Measurements from ENCODE around the gene MYLK. TPM values are rescaled to one million over a fixed set of nuclear protein-coding genes. Genes with fewer than 3 reads are reported as not detected.
A peak's percentile ranks its signal among the peaks of the same experiment; 100 is the strongest.
"Not testable (repeated sequence)": the region's sequence is repeated elsewhere in the genome, so short reads cannot be mapped to it uniquely, and the experiment has no call there.

Gene MYLK
- total and polyA plus RNA-seq, 2 of the 4 experiments (the other 2 are of a cell fraction) = 299 to 484 TPM

DNA sequence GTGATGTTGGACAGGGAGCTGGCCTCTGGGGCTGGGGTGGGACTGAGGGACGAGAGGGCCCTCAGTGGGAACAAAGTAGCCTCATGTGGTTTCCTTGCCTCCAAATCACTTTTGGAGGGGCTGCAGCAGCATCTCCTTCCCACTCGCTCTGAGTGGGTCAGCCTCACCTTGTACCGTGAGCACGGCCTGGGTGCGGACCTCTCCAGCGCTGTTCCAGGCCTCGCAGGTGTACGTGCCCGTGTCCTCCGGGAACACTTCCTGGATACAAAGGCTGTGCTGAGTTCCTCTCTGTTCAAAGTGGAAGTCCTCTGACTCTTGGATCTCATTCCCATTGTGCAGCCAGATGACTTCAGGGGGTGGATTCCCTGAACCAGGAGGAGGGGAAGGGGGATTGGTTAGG is 175.6 kb downstream of the MYLK start:
- Histone ChIP-seq H3K27ac (ENCODE audit: insufficient read depth, low read length) (no peak overlapping the region), H3K27me3 (ENCODE audit: control insufficient read depth, insufficient read depth, low read length) (no peaks in the 10 kb centered on the region), H4K20me1 (ENCODE audit: insufficient read depth, low read length) (no peaks in the 10 kb centered on the region; the same call in 1 of the 2 replicates), H3K4me2 (ENCODE audit: low read depth, low read length) (no peak overlapping the region), H3K4me3 (ENCODE audit: insufficient read depth, low read depth, low read length) (no peak overlapping the region), H2AK9ac (replicated peaks; ENCODE audit: low read depth, low read length, poor library complexity) (no peak overlapping the region), H2BK20ac (ENCODE audit: low read depth, low read length) (no peak overlapping the region), H3K14ac (replicated peaks; ENCODE audit: low read depth, low read length) (no peak overlapping the region), H3K9me3 (ENCODE audit: control insufficient read depth, insufficient read depth, low read length) (no peaks in the 10 kb centered on the region), H3K56ac (ENCODE audit: extremely low read depth, insufficient read depth, low read length) (no peak overlapping the region), H3K9me1 (ENCODE audit: insufficient read depth, low read length) (peaks cover 15% of the 10 kb centered on the region), H3K4me1 (ENCODE audit: control insufficient read depth, insufficient read depth, low read length) (peaks cover 15% of the 10 kb centered on the region), H3K36me3 (ENCODE audit: control insufficient read depth, insufficient read depth, low read length) (peaks cover 61% of the 10 kb centered on the region), H2AK5ac (ENCODE audit: low read depth, low read length) (no peak overlapping the region), H3K79me1 (ENCODE audit: low read depth in 1 of 2, low read length in 2 of 2) (peaks cover 0 to 15% of the 10 kb centered on the region in 2 experiments; a peak in 2 of 4 replicates), H2BK120ac (ENCODE audit: low read depth, low read length) (no peak overlapping the region), H2AFZ (replicated peaks; ENCODE audit: low read length, poor library complexity) (no peak overlapping the region), H3K4ac (ENCODE audit: low read depth, low read length) (no peak overlapping the region), H4K8ac (ENCODE audit: low read depth in 2 of 2, low read length in 2 of 2) (no peak overlapping the region), H3K23ac (ENCODE audit: low read depth, low read length) (no peak overlapping the region), H3K18ac (ENCODE audit: low read depth, low read length) (no peak overlapping the region), H4K5ac (ENCODE audit: low read depth, low read length) (no peak overlapping the region), H4K91ac (ENCODE audit: insufficient read depth, low read depth, low read length) (no peak overlapping the region), H2BK5ac (ENCODE audit: low read depth, low read length, poor library complexity, severe bottlenecking) (no peak overlapping the region), H2BK15ac (ENCODE audit: low read depth, low read length) (no peak overlapping the region), H3K9ac (ENCODE audit: low read depth, low read length) (no peak overlapping the region)
- TF ChIP-seq POLR2A (IDR thresholded peaks at IDR 0.05; ENCODE audit: low read depth, low read length) (no peak), CHD1 (IDR thresholded peaks at IDR 0.05; ENCODE audit: low read depth, low read length) (no peak), CEBPB (IDR thresholded peaks at IDR 0.05; ENCODE audit: low read depth, low read length) (no peak), MAZ (IDR thresholded peaks at IDR 0.05; ENCODE audit: borderline replicate concordance, low read depth, low read length) (no peak)
- TF ChIP-seq, protein P1, sequence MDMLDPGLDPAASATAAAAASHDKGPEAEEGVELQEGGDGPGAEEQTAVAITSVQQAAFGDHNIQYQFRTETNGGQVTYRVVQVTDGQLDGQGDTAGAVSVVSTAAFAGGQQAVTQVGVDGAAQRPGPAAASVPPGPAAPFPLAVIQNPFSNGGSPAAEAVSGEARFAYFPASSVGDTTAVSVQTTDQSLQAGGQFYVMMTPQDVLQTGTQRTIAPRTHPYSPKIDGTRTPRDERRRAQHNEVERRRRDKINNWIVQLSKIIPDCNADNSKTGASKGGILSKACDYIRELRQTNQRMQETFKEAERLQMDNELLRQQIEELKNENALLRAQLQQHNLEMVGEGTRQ (IDR thresholded peaks at IDR 0.05; ENCODE audit: low read depth, low read length) = no peak
- DNase-seq (no peak), ATAC-seq (ENCODE audit: low read depth) (no peak)
- dilution Hi-C loops (cut with HindIII; ENCODE audit: low sequenced_read_pairs, unreplicated experiment) = no loop called here
- WGBS, 2 experiments (ENCODE audit: extremely low coverage in 2 of 2, insufficient read length in 1 of 2) = 100% methylated on average over 4 of the region's 10 CpGs; no CpG with 5 or more reads in 1 of the 2 experiments
- CTCF ChIA-PET = no interaction called here
- in situ Hi-C loops (cut with MboI; ENCODE audit: low sequenced_read_pairs) = no loop called here
- no TSS peak for BruUV-seq (replicated peaks)
- intact Hi-C loops (cut with micrococcal nuclease) = no loop called here
- POLR2A ChIA-PET (ENCODE audit: unreplicated experiment) = no interaction called here

DNA sequence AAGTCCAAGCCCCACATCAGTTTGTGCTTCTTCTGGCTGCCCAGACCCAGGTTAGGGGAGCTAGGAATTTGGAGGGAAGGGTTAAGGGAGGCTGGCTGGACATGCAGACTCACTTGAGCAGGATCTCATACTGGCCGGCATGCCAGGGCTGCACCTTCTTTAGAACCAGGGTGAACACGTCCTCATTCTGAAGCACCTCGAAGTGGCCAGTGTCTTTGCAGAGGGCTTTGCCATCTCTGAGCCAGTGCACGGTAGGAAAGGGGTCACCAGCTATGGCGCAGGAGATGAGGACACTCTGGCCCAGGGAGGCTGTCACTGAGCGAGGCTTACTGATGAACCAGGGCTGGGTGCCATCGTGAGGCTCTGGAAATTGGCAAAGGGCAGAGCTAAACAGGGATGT is 176.5 kb downstream of the MYLK start:
- H3K27ac ChIP-seq (ENCODE audit: insufficient read depth, low read length); H3K4me2 ChIP-seq (ENCODE audit: low read depth, low read length); H4K5ac ChIP-seq (ENCODE audit: low read depth, low read length); H3K4me3 ChIP-seq (ENCODE audit: insufficient read depth, low read depth, low read length); H2BK15ac ChIP-seq (ENCODE audit: low read depth, low read length); H3K56ac ChIP-seq (ENCODE audit: extremely low read depth, insufficient read depth, low read length); H3K9me3 ChIP-seq (ENCODE audit: control insufficient read depth, insufficient read depth, low read length); H3K18ac ChIP-seq (ENCODE audit: low read depth, low read length); in situ Hi-C loops (cut with MboI; ENCODE audit: low sequenced_read_pairs); H3K14ac ChIP-seq (replicated peaks; ENCODE audit: low read depth, low read length); ATAC-seq (ENCODE audit: low read depth); CTCF ChIA-PET; H4K20me1 ChIP-seq (ENCODE audit: insufficient read depth, low read length); dilution Hi-C loops (cut with HindIII; ENCODE audit: low sequenced_read_pairs, unreplicated experiment); intact Hi-C loops (cut with micrococcal nuclease); DNase-seq; BruUV-seq (replicated peaks); H3K9ac ChIP-seq (ENCODE audit: low read depth, low read length); H4K91ac ChIP-seq (ENCODE audit: insufficient read depth, low read depth, low read length); H3K27me3 ChIP-seq (ENCODE audit: control insufficient read depth, insufficient read depth, low read length); POLR2A ChIA-PET (ENCODE audit: unreplicated experiment); H3K4ac ChIP-seq (ENCODE audit: low read depth, low read length); H2BK20ac ChIP-seq (ENCODE audit: low read depth, low read length); H2AK9ac ChIP-seq (replicated peaks; ENCODE audit: low read depth, low read length, poor library complexity); H2AK5ac ChIP-seq (ENCODE audit: low read depth, low read length); H2AFZ ChIP-seq (replicated peaks; ENCODE audit: low read length, poor library complexity); H3K23ac ChIP-seq (ENCODE audit: low read depth, low read length); H2BK120ac ChIP-seq (ENCODE audit: low read depth, low read length); H2BK5ac ChIP-seq (ENCODE audit: low read depth, low read length, poor library complexity, severe bottlenecking): not testable (repeated sequence)
- peaks cover 15% of the 10 kb centered on the region for H3K4me1 ChIP-seq (ENCODE audit: control insufficient read depth, insufficient read depth, low read length)
- 95% methylated on average over 3 of the region's 7 CpGs; no CpG with 5 or more reads in 1 of the 2 experiments for WGBS, 2 experiments (ENCODE audit: extremely low coverage in 2 of 2, insufficient read length in 1 of 2)
- H3K79me1 ChIP-seq (ENCODE audit: low read depth in 1 of 2, low read length in 2 of 2) = peaks cover 0 to 19% of the 10 kb centered on the region in 2 experiments; a peak in 2 of 4 replicates
- peak overlapping the region in 1 of 2 experiments; percentile 40; a peak in 1 of 4 replicates for H4K8ac ChIP-seq (ENCODE audit: low read depth in 2 of 2, low read length in 2 of 2)
- peaks cover 63% of the 10 kb centered on the region for H3K36me3 ChIP-seq (ENCODE audit: control insufficient read depth, insufficient read depth, low read length)
- peaks cover 15% of the 10 kb centered on the region for H3K9me1 ChIP-seq (ENCODE audit: insufficient read depth, low read length)

All from IMR-90 (cell line).